Measurements from ENCODE around the gene SULT4A1. TPM values are rescaled to one million over a fixed set of nuclear protein-coding genes. Genes with fewer than 3 reads are reported as not detected.

The SULT4A1 gene
- total and polyA plus RNA-seq, 10 of the 15 experiments (the other 5 are each of a cell fraction or from before 2014, with no cell fraction given): not detected

GRCh38 chr22:43824724-43825420, 37.4 kb downstream of the SULT4A1 start:
- in situ Hi-C loops (cut with MboI) (loop anchor here (10.0 kb wide), 1 partner anchor 430 kb away; no protein-coding TSS in a partner anchor), intact Hi-C loops (cut with micrococcal nuclease; ENCODE audit: unreplicated experiment) (loop anchor here (5.0 kb wide), 1 partner anchor 73 kb away; no protein-coding TSS in a partner anchor)
- TF ChIP-seq MXI1 (IDR thresholded peaks at IDR 0.05; ENCODE audit: low read depth, low read length) (no peak), MYC (IDR thresholded peaks at IDR 0.05; ENCODE audit: insufficient read depth, insufficient read length, insufficient replicate concordance, low read length, severe bottlenecking) (no peak), BCL3 (IDR thresholded peaks at IDR 0.05; ENCODE audit: borderline replicate concordance, insufficient read depth, low read depth, low read length, poor library complexity, severe bottlenecking) (no peak), HDGF (IDR thresholded peaks at IDR 0.05) (no peak), RCOR1 (conservative IDR thresholded peaks at IDR 0.05; ENCODE audit: low read depth, low read length) (no peak), NFIC (IDR thresholded peaks at IDR 0.05; ENCODE audit: low read depth, low read length) (no peak), POLR2AphosphoS2 (IDR thresholded peaks at IDR 0.05; ENCODE audit: low read depth, low read length) (no peak), USF1 (IDR thresholded peaks at IDR 0.05; ENCODE audit: borderline replicate concordance, extremely low read length, insufficient read depth, low read depth, low read length) (no peak), IKZF2 (IDR thresholded peaks at IDR 0.05) (no peak), HDAC6 (IDR thresholded peaks at IDR 0.05; ENCODE audit: unreplicated experiment) (no peak), NFXL1 (IDR thresholded peaks at IDR 0.05; ENCODE audit: borderline replicate concordance) (no peak), FOXM1 (IDR thresholded peaks at IDR 0.05; ENCODE audit: low read depth, low read length) (no peak), NR2C1 (IDR thresholded peaks at IDR 0.05) (no peak)
- no peak overlapping the region for H3K4me3 ChIP-seq
- H3K36me3 ChIP-seq (ENCODE audit: control insufficient read depth in 2 of 2, insufficient read depth in 2 of 2, low read length in 1 of 2): no peaks in the 10 kb centered on the region
- no peak overlapping the region for H3K27ac ChIP-seq (ENCODE audit: control insufficient read depth, insufficient read depth)
- ChIA-PET RAD21 (ENCODE audit: unreplicated experiment) (no interaction called here), SMC1A (ENCODE audit: uncharacterized antibody, unreplicated experiment) (interaction anchor here (2.2 kb wide), 1 partner anchor 75 kb away, joined by 6 read pairs; no protein-coding TSS in a partner anchor), CTCF (no interaction called here), POLR2A (interaction anchor here (0.5 kb wide), 1 partner anchor 292 kb away, joined by 4 read pairs; no protein-coding TSS in a partner anchor)
- H3K4me1 ChIP-seq (ENCODE audit: control insufficient read depth, insufficient read depth, low read length): no peaks in the 10 kb centered on the region
- no peak overlapping the region for H3K9ac ChIP-seq (ENCODE audit: control insufficient read depth, insufficient read depth, low read length)
- ATAC-seq (no peak), DNase-seq (ENCODE audit: low read depth, low spot score) (no peak), FAIRE-seq (no peak)
- H3K79me2 ChIP-seq (ENCODE audit: control insufficient read depth, insufficient read depth, low read length): no peaks in the 10 kb centered on the region
- no peaks in the 10 kb centered on the region; a peak in 1 of 4 replicates for H3K27me3 ChIP-seq (replicated peaks in 1 of 2; ENCODE audit: control insufficient read depth in 2 of 2, insufficient read depth in 2 of 2, low read length in 1 of 2)
- WGBS (ENCODE audit: insufficient coverage, insufficient replicate concordance, low lambda C conversion rate, missing lambda C conversion rate): 50% methylated on average over 26 of the region's 26 CpGs
- no peaks in the 10 kb centered on the region for H3K9me3 ChIP-seq (replicated peaks; ENCODE audit: control insufficient read depth, insufficient read depth, low read length)
- no peak overlapping the region for H3K4me2 ChIP-seq (ENCODE audit: control insufficient read depth, insufficient read depth)
- no peaks in the 10 kb centered on the region for H4K20me1 ChIP-seq (ENCODE audit: control insufficient read depth, insufficient read depth)
- H2AFZ ChIP-seq (ENCODE audit: control insufficient read depth, low read depth, low read length): no peak overlapping the region
- BruUV-seq (replicated peaks): no TSS peak

Data from GM12878 (cell line).